DLD1 (cell line): ENCODE data around the gene DPH5.
"Not testable (repeated sequence)": the region's sequence is repeated elsewhere in the genome, so short reads cannot be mapped to it uniquely, and the experiment has no call there.

Experiments
- in situ Hi-C: cut with HindIII; loops from 2 replicates; pipeline ENCODE4 v1.10.0; 2017; ENCODE audit warnings: low sequenced_read_pairs

DPH5 gene

DNA sequence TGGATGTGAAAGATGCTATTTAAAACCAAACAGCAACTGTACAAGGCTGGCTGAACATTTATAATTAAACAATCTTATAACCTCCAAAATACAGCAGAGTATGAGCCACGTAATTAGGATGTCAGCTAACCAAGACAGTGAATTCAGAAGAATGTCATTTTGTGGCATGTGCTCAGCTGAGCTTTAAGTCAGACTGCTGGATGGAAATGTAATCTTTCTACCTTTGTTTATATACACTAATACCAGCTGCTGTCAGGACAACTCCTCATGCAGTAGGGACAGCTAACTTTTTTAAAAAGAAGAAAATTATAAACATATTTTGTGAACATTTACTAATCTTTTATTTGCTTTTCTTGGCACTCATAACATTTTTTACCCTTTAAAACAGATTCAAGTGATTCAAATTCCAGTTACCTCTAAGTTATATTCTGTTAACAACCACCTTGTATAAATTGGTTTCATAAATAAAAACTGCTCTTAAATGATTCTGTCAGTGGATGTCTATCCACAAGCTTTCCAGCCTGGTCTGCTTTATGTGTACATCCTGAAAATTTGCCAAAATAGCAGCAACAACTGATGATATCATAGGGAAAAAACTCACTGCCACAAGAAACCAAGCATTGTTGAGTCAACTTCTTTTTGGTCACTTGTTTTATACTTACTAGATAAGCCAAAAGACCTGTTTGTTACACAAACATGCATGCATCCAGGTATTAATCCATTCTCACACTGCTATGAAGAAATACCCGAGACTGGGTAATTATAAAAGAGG is 36.1 kb downstream of the DPH5 start:
- in situ Hi-C loops = no loop called here

DNA sequence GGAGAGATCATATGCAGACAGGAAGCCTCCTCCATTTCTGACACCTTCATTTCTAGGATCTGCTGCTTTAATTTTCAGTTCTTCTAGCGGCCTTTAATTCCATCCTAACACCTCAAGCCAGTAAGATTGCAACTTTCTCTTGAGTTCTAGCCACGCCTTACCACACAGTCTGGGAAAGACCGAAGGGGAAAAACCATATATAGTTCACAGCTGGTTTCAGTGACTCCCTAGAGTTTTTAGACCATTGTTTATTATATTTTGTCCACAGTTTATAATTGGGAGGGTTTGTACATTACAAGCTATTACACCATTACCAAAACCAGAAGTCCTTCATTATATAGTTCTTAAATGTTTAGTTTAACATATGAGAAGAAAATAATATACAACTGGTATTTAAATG is 37.5 kb downstream of the DPH5 start:
- in situ Hi-C loops = no loop called here

DNA sequence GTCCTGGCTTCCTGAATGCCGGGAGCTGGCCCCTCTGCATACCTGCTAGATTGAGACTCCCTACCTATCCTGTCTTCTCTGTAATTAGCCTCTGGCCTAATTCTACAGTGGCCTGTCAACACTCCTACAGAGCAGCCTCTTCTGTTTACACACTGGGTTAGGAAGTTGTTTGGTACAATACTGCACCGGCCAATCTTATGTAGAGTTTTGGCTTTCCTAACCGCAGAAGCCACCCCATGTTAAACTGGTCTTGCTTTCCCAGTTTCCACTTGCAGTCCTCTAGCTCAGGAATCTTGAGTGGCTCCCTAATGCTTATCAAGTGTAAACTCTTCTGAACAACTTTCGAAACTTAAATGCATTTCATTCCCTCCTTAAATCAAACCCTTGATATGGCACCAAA is 42.8 kb downstream of the DPH5 start:
- in situ Hi-C loops = no loop called here

DNA sequence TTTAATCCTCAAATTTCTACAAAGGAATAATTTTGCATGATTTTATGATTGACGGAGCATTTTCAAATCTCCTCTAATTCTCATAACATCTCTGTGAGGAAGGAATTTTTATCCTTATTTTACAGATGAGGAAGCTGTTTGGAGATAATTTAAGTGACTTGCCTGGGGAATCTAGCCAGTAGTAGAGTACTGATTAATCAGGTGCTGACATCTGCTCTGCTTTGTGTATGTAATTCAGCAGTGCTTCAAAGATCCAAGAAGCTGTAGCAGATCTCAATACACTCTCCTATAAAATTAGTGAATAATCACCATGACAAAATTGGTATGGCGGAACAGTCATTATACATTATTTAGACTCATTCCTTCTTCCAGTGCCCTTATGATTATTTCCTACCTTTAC is 46.0 kb downstream of the DPH5 start:
- in situ Hi-C loops = no loop called here

DNA sequence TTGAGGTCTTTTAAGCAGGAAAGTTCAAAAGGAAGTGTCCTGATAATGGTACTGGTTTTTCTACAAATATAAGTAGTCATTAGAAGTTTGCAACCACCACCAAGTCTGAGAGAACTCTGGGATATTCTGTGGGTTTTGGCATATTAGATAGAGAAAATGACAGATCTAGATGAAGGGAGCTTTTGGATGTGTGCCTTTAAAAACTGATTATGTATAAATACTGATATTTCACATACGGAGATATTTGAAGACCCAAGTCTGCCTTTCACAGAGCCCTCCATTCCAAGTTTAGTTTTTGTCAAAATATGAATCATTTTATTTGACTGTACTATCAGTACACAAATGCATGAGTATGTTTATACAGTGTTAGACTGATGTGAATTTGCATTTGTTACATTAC is 48.6 kb downstream of the DPH5 start:
- in situ Hi-C loops = no loop called here

DNA sequence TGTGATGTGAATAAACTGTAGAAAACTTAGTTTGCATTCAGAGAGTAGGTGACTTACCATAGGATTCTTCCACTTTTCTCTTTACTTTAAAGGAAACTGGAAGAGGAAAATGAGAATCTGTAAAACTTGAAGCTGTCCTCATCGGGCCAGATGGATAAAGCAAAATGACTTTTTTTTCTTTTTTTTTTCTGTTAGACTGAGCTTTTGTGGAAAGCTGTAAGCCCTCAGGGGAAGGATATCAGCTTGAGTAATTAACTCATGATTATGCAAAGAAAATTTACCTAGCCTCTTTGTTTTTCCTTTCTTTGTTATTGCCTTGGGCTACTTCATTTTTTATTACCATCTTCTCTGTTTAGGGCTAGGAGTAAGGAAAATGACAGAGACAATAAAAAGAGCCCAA is 53.4 kb downstream of the DPH5 start:
- in situ Hi-C loops = no loop called here

DNA sequence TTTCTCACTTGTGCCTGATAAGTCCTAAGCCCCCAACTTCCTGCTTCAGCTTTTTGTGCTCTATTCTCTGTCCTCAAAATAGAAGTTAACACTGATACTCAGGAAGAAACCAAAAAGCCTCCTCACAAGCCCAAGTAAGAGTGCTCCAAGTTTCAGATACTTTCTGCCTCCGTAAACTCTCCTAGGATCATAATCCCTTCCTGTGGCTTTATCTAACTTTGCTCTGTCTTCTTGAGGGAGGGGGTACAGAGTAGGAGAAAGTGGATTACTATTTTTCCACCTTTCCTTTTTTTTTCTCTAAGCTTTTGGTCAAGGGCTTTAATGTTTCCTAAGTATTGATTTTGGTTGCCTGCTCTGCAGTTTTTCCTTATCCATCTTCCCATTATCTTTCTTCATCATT is 54.6 kb downstream of the DPH5 start:
- in situ Hi-C loops = no loop called here

DNA sequence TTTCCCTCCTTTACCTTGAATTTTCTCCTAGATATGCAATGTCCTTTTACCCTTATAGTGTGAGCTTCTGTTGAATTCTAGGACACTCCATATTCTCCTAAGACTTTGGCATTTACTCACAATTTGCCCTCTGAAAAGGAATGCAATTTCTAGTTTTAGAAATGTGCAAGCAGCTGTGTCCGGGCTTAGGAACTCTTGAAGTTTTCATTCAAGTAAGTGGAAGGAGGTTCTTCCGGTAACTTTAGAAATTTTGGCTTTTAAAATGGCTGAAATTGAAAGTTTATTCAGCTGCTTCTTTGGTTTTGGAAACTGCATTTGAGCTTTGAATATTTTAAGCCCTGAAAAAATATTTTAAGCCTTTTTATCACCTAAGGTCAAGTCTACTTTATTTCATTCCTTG is 56.3 kb downstream of the DPH5 start:
- in situ Hi-C loops = no loop called here

DNA sequence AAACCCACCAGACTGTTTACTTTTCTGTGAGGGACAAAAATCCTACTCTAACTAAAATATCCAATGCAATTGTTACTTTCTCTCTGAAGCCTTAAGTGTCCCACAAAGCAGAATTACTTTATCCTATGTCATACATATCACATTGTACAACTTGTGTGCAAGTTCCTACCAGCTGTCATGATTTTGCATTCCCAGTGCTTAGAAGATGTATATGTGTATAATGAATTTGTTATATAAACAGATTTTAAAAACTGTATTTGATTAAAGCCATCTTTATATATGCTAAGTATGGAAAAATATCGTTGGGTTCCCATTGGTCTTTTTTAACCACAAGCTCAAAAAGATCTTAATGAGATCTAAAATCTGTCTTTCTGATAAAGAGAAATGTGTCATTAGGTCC is 57.0 kb downstream of the DPH5 start:
- in situ Hi-C loops = no loop called here

DNA sequence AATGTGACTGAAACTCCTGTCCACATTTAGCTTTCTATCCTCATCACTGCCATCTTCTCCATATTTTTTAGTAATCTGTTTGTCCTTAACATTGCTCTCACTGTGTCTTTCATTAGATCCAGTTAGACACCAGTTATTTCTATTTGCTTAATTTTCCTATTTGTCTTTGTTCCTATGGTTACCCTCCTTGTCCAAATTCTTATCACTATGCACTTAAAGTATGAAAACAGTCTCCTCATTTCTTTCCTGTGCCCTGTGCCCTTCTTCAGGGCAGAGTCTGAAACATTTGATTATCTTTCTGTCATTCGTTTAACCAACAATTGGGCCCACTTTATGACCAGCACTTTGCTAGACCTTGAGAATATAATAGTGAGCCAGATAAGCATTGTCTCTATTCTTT is 65.5 kb downstream of the DPH5 start:
- in situ Hi-C loops = no loop called here

DNA sequence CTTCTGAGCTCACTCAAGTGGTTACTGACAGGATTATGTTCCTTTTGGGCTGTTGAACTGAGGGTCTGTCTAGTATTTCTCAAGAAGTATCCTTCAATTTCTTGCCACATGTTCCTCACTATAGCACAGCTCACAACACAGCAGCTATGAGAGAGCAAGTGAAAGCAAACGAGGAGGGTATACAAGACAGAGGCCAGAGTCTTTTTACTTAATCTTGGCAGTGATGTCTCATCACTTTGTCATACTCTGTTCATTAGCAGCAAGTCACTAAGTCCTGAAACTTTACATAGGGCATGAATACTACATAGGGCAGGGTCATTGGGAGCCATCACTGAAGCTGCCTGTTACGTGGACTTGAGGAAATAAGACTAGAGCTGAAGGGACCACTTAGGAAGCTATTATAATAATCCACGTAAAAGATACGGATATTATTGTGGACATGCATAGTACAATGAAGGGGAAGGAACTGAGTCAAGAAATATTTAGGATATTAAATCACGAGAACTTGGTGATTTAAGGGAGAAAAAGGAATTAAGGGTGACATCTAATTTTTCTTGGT is 66.0 kb downstream of the DPH5 start:
- in situ Hi-C loops = no loop called here

DNA sequence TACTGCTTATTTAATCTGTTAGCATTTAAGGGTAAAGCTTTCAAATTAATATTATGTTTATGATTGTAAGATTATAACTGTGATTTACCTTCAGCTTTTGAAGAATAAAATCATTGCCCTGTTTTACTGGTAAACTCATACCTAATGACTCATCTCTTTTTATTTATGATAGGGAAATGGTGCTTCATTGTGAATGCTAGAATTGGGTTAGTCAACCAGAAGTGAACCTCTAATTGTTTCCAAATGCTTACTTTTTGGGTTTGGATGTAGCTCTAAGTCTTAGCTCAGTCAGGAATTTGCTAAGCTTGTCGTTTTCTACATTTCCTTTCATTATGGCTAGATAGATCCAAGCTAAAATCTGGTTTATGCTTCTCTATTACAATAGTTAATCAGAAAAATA is 70.3 kb downstream of the DPH5 start:
- in situ Hi-C loops = no loop called here

DNA sequence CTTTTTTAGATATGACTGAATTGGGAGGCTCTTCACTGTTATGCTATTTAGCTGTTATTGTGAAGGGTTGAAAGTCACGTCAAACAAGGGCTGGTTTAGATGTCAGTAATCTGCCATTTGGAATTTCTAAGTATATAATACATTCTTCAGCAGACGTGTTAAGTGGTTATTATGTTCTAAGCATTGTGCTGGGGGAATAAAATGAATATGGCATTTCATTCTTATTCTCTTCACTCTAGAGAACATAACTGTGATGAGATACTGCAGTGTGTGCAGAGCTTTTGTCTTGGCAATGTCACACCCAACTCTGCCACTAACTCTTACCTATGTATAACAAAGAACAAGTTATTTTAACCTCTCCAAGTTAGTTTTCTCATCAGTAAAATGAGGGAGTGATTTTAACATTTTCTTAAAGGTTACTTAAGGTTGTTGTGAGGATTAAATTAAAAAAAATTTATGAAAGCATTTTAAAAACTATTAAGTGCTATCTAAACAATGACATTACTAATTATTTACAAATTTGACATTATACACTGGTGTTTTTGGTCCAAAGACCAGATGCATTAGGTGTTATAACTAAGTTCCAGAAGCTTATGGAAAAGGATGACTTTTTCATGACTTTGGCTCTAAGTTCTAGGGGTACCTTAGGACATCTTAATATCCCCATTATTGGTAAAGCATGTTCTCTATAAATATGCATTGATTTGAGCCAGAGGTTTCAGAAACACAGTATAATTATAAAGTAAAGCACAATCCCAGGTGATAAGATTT is 71.4 kb downstream of the DPH5 start:
- in situ Hi-C loops = no loop called here

DNA sequence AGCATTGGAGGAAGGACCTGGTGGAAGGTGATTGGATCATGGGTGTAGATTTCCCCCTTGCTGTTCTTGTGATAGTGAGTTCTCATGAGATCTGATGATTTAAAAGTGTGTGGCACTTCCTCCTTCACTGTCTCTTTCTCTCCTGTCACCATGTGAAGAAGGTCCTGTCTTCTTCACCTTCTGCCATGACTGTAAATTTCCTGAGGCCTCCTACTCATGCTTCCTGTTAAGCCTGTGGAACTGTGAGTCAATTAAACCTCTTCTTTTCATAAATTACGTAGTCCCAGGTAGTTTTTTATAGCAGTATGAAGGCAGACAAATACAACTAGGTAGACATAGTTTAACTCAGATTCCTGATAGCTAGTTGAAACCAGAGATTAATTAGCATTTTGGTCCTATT is 72.6 kb downstream of the DPH5 start:
- in situ Hi-C loops = not testable (repeated sequence)

DNA sequence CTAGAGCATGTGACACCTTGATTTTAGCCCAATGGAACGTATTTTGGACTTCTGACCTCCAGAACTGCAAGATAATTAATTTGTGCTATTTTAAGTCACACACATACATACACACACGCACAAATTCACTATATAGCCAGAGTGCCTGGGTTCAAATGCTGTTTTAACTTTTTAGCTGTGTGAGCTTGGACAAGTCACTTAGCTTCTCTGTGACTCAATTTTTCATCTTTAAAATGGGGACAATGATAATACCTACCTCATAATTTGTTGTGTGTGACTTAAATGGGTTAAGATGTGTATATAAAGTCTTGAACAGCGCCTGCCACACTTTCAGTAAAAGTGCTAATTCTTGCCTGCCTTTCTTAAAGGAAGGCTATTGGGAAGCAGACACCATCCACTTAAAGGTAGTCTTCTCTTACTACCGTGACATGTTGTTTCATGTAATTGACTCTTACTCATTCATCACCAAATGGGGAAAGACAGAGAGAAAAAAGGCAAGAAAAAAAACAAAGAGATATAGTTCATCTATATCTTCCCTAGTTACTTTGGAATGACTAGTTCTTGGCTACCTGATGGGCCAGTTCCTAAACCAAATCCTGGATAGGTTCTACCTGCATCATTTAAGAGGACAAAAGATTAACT is 73.4 kb downstream of the DPH5 start:
- in situ Hi-C loops = no loop called here

DNA sequence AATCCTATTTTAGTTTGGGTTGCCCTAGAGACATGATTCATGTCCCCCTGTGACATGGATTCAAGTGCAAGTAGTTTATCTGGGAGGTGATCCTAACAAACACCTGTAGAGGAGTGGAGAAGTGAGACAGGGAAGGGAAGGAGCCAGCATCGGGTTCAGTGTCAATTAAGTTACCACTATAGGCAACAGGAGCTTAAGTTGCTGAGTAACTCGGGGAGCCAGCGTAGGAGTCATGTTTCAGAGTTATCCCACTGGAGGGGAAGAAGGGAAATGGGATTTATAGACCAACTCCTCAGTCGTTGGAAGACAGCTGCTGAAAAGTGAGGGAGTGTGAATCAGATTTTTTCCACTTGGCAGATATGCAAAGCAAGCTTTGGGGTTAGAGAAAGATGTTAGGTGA is 74.8 kb downstream of the DPH5 start:
- in situ Hi-C loops = no loop called here

DNA sequence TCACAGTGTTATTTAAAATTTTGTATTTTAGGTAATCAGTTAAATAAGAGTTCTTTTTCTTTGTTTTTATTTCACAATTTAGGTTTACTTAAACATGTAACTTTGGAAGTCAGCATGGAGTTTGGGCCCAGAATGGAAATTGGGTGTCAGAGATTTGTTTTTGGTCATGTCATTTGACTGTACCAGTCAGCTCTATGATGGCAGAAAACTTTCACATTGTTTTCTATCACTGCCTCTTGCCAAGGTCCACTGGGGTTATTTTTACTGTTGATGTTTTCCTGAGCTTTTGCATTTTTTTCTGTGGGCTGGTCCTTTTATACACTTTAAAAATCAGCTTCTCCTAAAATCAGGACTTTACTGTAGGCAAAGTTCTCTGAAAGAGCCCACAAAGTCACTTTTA is 75.2 kb downstream of the DPH5 start:
- in situ Hi-C loops = no loop called here

DNA sequence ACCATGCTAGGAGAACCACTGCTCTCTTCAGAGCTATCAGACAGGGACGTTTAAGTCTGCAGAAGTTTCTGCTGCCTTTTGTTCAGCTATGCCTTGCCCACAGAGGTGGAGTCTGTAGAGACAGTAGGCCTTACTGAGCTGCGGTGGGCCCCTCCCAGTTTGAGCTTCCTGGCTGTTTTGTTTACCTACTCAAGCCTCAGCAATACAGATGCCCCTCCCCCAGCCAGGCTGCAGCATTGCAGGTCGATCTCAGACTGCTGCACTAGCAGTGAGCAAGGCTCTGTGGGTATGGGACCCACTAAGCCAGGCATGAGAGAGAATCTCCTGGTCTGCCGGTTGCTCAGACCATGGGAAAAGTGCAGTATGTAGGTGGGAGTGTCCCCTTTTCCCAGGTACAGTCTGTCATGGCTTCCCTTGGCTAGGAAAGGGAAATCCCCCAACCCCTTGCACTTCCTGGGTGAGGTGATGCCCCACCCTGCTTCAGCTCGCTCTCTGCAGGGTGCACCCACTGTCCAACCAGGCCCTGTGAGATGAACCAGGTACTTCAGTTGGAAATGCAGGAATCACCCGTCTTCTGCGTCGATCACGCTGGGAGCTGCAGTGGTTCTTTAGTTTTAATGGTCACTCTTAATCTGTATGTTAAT is 75.9 kb downstream of the DPH5 start:
- in situ Hi-C loops = not testable (repeated sequence)

DNA sequence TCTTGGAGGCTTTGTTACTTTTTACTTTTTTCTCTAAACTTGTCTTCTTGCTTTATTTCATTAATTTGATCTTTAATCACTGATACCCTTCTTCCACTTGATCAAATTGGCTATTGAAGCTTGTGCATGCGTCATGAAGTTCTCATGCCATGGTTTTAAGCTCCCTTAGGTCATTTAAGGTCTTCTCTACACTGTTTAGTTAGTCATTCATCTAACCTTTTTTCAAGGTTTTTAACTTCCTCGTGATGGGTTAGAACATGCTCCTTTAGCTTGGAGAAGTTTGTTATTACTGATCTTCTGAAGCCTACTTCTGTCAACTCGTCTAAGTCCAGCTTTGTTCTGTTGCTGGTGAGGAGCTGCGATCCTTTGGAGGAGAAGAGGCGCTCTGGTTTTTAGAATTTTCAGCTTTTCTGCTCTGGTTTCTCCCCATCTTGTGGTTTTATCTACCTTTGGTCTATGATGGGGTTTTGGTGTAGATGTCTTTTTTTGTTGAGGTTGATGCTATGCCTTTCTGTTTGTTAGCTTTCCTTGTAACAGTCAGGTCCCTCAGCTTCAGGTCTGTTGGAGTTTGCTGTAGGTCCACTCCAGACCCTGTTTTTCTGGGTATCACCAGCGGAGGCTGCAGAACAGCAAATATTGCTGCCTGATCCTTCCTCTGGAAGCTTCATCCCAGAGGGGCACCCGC is 76.7 kb downstream of the DPH5 start:
- in situ Hi-C loops = not testable (repeated sequence)

DNA sequence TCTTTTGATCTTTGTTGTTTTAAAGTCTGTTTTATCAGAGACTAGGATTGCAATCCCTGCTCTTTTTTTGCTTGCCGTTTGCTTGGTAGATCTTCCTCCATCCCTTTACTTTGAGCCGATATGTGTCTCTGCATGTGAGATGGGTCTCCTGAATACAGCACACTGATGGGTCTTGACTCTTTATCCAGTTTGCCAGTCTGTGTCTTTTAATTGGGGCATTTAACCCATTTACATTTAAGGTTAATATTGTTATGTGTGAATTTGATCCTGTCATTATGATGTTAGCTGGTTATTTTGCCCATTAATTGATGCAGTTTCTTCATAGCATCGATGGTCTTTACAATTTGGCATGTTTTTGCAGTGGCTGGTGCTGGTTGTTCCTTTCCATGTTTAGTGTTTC is 77.8 kb downstream of the DPH5 start:
- in situ Hi-C loops = not testable (repeated sequence)

DNA sequence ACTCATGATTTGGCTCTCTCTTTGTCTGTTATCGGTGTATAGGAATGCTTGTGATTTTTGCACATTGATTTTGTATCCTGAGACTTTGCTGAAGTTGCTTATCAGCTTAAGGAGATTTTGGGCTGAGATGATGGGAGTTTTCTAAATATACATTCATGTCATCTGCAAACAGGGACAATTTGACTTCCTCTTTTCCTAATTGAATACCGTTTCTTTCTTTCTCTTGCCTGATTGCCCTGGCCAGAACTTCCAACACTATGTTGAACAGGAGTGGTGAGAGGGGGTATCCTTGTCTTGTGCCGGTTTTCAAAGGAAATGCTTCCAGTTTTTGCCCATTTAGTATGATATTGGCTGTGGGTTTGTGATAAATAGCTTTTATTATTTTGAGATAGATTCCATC is 79.5 kb downstream of the DPH5 start:
- in situ Hi-C loops = not testable (repeated sequence)
